C4-2B (cell line): ENCODE measurements around the gene ITGA5.

Source experiments
- H3K27ac ChIP-seq: fragments of 450-650 bp; 2 replicates; pipeline ENCODE4 v1.5.1; 2017
- CTCF ChIP-seq: fragments of 450-650 bp; conservative IDR thresholded peaks from 2 replicates; pipeline ENCODE4 v1.5.1; 2017; ENCODE audit warnings: mild to moderate bottlenecking
- ZFX ChIP-seq: fragments of 450-650 bp; IDR thresholded peaks from 2 replicates; pipeline ENCODE4 v1.6.1; 2017

ITGA5 gene

GRCh38 chr12:54388237-54389133 is 30.6 kb downstream of the ITGA5 start:
- peak overlapping the region; percentile 97 for H3K27ac ChIP-seq
- TF ChIP-seq ZFX: peak; percentile 35; the same call in 1 of the 2 replicates
- no peak for TF ChIP-seq CTCF

- no peak for TF ChIP-seq ZFX
- no peak for TF ChIP-seq CTCF
- peak overlapping the region; percentile 97 for H3K27ac ChIP-seq
Observed at GRCh38 chr12:54387114-54387467, 32.0 kb downstream of the ITGA5 start.

GRCh38 chr12:54386403-54387113 is 32.5 kb downstream of the ITGA5 start:
- no peak for TF ChIP-seq ZFX
- no peak for TF ChIP-seq CTCF
- H3K27ac ChIP-seq: peak overlapping the region; percentile 97

GRCh38 chr12:54385251-54385914 is 33.7 kb downstream of the ITGA5 start:
- H3K27ac ChIP-seq: peak overlapping the region; percentile 97
- TF ChIP-seq CTCF (no peak), ZFX (no peak)

- no peak for TF ChIP-seq CTCF
- TF ChIP-seq ZFX: no peak
- H3K27ac ChIP-seq: peak within 1 kb of the TSS; percentile 97
Observed at GRCh38 chr12:54384591-54385041, 34.5 kb downstream of the ITGA5 start, which contains the start of gene ZNF385A. Gene ZNF385A (minus strand): TSS chr12:54384733. CDS start chr12:54384514, 219 bp downstream.

GRCh38 chr12:54383041-54383609 is 35.9 kb downstream of the ITGA5 start:
- H3K27ac ChIP-seq: no peak overlapping the region
- TF ChIP-seq ZFX (no peak), CTCF (no peak)
